NCI-H1694 (cell line): Measurements from ENCODE around the gene MYRIP.
"Not testable (repeated sequence)": the region's sequence is repeated elsewhere in the genome, so short reads cannot be mapped to it uniquely, and the experiment has no call there.

Experiments used
- DNase-seq: peaks from one replicate; lab custom pipeline; 2025; lab: John Stamatoyannopoulos, UW

Gene MYRIP

DNA sequence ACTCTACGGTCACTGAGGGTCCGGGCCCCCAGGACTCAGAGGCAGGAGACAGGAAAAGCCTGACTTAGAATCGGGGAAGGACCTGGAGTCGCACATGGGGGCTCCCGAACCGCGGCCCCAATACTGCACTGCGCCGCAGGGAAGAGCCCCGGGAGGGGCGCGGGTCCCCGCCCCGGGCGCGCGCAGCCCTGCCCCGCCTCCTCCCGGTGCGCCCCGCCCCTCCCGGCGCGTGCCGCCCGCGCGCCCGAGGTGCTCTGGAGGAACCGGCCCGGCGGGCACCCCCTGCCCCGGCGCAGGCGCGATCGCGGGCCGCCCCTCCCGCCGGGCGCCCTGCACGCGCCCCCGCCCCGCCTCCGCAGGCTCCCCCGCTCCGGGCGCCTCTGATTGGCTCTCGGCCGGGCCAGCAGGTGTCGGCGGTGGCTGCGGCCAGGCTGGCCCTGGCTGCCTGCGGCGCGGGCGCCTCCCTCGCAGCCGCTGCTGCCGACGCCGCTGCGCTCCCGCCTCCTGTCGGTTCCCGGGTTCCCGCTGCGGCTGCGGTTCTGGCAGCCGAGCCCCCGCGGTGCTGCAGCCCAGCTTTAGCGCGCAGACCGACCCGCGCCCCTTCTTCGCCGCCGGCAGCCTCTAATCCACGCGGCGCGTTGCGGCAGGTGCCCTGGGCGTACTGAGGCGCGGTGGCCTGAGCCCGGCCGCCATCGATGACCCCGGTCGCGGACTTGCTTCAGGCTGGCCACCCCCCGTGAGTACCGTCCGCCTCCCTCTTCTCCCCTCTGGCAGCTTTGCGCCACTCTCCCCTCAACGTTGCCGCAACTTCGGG lies at the start of gene MYRIP:
MYRIP (plus strand) TSS at position 429 of the 814 bp plus-strand sequence. CDS start 91,208 bp downstream, outside the sequence.
- no peak for DNase-seq

DNA sequence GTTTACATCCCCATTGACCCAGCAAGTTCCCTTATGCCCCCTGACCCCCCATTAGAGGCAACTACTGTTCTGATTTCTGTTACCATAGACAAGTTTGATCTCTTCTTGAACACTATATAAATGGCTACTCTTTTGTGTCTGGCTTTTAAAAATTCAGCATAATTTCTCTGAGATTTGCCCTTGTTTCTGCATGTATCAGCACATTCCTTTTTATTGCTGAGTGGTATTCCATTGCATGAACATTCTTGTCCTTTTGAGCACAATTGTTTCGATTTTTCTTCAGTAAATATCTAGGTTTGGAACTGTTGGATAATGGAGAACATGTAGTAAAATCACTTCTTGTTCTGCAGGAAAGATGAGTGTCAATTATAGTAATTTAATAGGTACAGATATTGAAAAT lies 49.1 kb upstream of the MYRIP start:
- DNase-seq, result no peak

DNA sequence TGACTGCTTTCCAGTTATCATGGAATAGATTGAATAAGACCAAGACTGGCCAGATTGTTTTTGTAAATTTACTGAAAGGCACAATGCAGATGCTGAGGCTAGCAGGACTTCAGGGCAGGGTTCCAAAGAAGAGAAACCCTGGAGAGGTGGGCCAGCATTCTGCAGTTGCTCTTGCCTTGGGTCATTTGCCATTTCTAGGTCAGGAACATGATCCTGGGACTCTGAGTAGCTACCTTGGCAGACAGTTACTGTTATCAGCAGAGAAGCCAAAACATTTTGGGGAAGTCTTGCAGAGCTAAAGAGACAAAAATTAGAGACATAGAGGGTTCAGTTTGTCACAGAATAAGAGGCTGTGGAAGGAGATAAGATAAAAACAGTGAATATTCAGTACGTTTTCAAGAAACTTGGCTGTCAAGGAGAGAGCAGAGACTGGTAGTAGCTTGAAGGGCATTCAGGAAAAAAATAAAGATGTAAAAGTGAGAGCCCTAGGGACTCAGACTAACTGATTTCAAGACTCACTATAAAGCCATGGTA lies 46.8 kb upstream of the MYRIP start:
- DNase-seq, result no peak

DNA sequence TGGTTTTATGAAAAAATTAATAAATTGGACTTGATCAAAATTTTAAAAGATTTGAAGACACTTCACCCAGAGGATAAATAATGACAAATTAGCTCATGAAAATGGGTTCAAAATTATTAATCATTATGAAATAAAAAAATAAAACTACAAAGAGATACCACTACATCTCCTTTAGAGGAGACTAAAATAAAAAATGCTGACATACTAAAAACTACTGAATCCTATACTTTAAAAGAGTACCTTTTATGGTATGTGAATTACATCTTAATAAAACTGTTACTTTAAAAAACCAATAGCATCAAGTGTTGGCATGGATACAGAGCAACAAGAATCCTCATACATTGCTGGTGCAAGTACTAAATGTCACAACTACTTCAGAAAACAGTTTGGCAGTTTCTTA lies 46.0 kb upstream of the MYRIP start:
- no peak for DNase-seq

DNA sequence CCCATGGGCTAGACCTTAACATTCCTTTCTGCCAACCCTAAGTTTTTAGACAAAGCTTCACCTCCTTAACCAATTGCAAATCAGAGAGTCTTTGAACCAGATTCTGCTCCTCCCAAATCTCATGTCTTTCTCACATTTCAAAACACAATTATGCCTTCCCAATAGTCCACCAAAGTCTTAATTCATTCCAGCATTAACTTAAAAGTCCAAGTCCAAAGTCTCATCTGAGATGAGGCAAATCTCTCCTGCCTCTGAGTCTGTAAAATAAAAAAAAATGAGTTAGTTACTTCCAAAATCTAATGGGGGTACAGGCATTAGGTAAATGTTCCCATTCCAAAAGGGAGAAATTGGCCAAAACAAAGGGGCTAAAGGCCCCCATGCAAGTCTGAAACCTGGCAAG lies 43.8 kb upstream of the MYRIP start:
- no peak for DNase-seq

DNA sequence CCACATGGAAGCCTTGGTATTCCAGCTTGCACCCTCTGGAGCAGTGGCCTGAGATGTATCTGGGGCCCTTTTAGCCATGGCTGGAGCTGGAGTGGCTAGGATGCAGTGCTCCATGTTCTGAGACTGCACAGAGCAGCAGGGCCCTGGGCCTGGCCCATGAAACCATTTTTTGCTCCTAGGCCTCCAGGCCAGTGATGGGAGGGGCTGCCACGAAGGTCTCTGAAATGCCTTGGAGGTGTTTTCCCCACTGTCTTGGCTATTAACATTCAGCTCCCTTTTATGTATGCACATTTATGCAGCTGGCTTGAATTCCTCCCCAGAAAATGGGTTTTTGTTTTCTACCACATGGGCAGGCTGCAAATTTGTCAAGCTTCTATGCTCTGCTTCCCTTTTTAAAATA lies 43.0 kb upstream of the MYRIP start:
- no peak for DNase-seq

DNA sequence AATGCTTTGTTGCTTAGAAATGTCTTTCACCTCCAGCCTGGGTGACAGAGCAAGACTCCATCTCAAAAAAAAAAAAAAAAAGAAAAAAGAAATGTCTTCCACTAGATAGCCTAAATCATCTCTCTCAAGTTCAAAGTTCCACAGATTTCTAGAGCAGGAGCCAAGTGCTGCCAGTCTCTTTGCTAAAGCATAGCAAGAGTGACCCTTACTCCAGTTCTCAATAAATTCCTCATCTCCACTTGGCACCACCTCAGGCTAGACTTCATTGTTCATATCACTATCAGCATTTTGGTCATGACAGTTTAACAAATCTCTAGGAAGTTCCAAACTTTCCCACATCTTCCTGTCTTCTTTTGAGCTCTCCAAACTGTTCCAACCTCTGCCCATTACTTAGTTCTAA lies 42.5 kb upstream of the MYRIP start:
- DNase-seq, result not testable (repeated sequence)

DNA sequence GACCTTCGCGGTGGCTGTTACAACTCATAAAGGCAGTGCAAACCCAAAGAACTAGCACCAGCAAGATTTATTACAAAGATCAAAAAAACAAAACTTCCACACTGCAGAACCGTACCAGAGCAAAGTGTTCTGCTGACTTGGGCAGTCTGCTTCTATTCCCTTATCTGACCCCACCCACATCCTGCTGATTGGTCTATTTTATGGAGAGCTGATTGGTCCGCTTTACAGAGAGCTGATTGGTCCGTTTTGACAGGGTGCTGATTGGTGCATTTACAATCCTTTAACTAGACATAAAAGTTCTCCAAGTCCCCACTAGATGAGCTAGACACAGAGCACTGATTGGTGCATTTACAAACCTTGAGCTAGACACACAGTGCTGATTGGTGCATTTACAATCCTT lies 31.2 kb upstream of the MYRIP start:
- not testable (repeated sequence) for DNase-seq

DNA sequence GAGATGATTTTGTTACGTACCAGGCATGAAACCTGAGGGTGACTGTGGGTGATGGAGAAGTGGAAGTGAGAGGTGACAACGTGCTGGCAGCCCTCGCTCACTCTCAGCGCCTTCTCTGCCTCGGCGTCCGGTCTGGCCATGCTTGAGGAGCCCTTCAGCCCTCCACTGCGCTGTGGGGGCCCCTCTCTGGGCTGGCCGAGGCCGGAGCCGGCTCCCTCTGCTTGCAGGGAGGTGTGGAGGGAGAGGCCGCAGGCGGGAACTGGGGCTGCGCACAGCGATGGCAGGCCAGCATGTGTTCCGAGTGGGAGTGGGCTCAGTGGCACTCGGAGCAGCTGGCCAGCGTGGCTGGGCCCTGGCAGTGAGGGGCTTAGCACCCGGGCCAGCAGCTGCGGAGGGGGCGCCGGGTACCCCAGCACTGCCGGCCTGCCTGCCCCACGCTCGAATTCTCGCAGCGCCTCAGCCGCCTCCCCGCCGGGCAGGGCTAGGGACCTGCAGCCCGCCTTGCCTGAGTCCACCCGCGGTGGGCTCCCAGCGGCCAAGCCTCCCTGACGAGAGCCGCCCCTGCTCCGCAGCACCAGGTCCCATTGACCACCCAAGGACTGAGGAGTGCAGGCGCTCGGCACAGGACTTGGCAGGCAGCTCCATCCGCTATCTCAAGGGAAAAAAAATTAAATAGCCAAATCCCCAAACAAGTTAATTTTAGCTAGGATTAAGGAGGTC lies 29.7 kb upstream of the MYRIP start:
- DNase-seq, result no peak

DNA sequence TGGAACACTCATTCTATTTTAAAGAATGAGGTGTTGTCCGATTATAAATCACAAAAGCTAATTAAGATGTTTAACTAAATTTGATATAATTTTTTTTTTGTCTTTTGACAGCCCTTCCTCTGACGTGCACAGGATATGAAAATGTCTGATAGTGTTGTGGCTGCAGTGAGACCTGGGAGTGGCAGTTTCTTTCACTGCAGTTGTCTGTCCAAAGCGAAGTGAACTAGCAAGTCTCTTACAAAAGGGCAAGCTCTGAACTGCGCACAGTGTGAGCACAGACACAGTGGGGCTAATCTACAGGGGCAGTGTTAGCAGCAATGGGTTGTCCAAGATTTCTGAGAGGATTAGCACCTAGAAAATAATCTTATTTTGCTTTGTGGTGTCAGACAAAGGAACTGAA lies 29.1 kb upstream of the MYRIP start:
- no peak for DNase-seq

DNA sequence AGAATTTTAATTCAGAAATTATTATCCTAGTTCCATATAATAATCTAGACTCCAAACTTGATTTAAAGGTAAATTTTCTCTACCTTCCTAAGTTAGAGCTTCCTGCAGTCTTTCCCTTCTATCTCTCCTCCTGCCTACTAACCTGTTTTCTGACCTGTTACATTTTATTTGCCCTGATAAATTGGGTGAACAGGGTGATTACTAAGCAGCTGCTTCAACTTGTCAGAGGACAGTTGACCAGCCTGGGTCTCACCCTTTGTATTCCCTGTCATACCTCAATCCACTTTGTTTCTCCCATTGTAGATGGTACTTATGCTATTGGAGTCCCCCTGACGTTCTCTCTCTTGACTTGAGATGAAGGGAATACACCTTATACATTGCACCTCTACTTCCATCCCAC lies 28.4 kb upstream of the MYRIP start:
- no peak for DNase-seq

DNA sequence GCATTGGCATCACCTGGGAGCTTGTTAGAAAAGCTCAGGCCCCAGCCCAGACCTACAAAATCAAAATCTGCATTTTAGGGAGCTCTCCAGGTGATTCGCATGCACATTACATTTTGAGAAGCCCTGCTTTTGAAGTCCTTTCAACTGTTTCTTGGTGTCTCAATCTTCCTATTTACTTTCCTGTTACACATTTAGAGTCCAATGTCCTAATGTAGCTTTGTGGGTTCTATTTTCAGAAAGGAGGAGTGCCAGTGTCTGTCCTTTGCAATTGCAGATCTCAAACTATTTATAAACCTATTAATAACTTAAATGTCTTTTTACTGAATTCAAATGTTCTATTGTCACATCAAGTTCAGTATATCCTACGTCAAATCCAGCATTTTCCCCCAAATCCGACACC lies 27.8 kb upstream of the MYRIP start:
- DNase-seq, result no peak

DNA sequence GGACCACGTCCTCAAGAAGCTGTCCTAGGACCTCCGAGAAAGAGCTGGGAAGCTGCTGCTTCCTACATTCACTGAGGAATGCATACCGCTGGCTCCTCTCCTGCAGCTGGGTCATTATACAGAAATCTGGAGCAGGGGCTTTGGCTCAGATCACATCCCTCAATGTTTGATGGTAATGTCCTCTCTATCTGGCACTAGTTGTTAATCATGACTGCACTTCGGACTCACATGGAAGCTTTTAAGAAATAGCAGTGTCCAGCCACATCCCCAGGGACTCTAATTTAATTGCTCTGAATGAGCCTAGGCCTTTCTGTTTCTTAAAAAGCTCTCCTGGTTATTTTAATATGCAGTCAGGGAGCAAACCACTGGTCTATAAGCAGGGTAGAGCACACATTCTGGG lies 25.7 kb upstream of the MYRIP start:
- DNase-seq, result no peak

DNA sequence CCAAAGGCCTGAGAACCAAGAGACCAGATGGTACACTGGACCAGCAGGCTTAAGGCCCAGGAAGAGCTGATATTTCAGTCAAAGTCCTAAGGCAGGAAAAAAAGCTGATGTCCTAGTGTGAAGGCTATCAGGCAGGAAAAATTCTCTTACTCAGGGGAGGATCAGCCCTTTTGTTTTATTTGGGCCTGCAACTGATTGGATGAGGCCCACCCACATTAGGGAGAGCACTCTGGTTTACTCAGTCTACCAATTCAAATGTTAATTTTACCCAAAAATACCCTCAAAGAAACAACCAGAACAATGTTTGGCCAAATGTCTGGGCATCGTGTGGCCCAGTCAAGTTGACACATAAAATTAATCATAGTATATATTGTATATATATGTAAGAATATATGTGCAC lies 24.5 kb upstream of the MYRIP start:
- DNase-seq, result no peak

DNA sequence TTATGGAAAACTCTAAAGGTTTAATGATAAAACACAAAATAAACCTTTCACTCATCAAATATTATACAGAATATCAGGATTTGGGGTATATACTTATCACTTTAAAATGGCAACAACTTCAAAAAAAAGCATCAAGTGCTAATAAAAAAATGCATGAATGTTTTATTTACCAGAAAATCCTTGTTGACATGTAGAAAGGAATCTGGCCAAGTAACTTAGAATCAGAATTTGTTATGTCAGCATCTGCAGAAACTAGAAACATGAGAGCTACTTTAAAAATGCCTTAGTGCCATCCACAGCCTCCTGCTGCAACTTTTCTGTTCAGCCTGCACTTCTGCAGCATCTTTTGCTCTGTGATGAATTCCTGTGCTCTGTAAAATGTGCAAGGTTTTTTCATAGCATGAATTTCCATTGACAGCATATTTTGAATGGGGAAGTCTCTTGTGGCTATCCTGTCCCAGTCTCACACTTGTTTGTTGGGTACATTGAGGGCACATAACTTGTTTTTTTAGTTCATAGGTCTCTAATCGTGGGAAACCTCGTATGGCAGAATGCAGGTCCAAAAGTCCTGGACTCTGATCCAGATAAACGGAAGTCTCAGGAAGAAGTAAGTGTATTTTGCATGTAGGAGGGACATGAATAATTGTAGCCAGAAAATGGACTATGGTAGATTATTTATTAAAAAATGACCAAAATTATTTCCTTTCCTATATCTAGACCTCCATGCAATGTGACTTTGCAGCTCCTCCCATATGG lies 21.1 kb upstream of the MYRIP start:
- DNase-seq, result no peak

DNA sequence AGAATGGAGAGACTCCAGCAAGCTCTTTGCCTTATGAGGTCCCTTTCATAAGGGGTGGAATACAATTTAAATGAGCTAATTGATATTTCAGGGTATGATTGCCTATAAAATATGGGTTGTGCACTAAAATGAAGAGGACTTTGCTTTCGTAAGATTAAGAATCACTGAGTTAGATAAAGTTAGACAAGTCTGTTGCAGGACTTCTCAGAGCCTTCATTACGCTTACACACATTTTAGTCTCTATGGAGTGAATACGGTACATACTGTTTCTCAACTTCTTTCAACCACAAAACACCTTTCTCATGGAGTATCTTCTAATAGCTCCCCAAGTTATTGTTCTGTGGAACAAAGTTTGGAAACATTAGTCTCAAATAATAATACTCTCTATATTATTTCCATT lies 17.8 kb upstream of the MYRIP start:
- DNase-seq, result no peak

DNA sequence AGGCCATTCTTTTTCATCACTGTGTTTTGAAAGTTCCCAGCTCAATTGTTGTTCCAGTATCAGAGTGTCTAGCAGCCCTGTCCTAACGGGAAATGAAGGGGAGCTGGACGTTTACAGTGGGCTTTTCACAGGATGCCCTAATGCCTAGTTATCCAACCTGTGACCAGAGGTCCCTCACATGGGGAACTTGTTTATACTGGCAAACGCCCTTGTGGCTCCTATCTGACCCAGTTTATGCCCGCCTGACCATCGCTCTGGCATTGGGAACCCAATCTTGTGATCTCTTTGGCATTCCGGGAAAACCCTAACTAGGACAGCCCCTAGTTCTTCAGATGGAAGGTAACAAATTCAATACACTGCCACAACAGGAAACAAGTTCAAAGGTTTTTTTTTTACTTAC lies 14.5 kb upstream of the MYRIP start:
- no peak for DNase-seq

DNA sequence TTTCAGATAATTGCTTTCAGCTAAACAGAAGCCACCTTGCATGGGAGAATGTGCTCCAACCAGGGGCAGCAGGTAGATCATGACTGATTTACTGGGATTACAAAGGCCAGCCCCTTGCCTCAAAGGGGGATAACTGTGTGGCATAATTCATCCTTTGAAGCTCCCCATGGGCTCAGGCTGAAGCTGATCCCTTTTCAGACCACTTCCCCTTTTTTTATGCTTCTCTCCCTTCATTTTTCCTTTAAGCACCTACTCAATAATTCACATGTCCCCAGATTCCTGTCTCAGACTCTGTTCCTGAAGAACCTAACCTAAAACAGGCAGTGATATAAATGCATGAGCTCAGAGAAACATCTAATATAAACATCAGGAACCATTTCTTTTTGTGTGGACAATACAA lies 8.2 kb upstream of the MYRIP start:
- DNase-seq, result no peak

DNA sequence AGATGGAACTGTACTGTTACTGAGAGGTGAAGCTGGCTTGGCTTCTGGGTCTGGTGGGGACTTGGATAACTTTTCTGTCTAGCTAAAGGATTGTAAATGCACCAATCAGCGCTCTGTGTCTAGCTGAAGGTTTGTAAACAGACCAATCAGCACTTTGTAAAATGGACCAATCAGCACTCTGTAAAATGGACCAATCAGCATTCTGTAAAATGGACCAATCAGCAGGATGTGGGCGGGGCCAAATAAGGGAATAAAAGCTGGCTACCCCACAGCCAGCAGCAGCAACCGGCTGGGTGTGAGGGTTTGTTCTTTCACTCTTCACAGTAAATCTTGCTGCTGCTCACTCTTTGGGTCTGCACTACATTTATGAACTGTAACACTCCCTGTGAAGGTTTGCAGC lies 6.9 kb upstream of the MYRIP start:
- DNase-seq, result not testable (repeated sequence)

DNA sequence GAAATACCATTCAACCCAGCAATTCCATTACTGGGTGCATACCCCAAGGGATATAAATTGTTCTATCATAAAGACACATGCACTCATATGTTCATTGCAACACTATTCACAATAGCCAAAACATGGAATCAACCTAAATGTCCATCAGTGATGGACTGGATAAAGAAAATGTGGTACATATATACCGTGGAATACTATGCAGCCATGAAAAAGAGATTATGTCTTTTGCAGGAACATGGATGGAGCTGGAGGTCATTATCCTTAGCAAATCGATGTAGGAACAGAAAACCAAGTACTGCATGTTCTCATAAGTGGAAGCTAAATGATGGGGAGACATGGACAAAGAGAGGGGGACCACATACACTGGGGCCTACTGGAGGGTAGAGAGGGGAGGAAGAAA lies 5.5 kb upstream of the MYRIP start:
- no peak for DNase-seq

DNA sequence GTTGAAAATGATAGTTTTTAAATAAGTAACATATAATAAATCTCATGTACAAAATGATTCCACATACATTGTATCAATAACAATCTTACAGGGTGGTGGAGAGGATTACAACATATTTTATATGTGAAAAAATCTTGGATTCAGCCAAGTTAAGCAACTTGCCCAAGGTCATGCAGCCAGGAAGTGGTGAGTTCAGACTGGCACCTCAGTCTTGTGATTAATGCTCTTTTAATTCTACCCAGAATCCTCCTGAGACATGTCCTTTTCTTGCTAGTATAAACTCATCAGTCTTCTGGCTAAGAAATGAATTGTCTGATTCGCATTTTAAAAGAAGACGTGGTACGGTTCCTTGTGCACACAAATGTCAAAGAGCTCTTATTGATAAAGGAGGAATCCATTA lies 4.5 kb upstream of the MYRIP start:
- no peak for DNase-seq

DNA sequence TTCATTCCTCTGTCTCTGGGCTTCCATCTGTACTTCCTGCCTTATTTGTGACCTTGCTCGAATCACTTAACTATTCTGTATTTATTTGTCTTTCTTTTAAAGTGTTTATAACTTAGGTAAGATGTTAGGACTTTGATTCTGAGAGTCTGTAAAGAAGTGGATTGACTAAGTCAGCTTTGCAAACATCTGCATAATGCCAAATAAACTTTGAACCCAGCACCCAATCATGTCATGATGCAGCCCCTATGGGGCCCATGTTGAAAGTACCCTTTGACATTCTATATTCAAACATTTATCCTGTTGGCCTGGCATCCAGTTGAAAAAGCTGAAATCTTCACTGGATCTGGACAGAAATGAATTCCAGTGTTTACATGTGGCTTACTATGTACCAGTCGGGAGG lies 3.8 kb upstream of the MYRIP start:
- no peak for DNase-seq

DNA sequence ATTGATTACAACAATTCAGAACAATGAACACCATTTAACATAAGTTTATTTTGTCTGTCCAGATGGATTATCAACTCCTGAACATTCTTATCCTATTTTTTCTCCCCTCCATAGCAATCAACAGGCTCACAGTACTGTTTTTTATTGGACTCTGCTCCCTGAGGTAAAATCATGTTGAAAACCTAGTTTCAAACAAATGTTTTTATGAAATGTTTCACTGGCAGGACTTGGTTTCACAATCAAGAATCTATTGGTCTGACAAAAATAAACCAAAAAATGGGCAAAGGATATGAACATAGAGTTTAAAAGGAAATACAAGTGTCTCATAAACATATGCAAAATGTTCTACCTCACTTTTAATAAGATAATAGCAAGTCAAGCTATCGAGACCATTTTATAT lies 2.6 kb upstream of the MYRIP start:
- no peak for DNase-seq
